Stimulated activated CD4-positive, alpha-beta T cell treated with anti-CD3 and anti-CD28 coated beads, Interleukin-1b, Interleukin-23, amount 100 ng/mL, for 24 hours (primary cell): ENCODE data around the gene SPEM3.
A peak's percentile ranks its signal among the peaks of the same experiment; 100 is the strongest.

Experiments
- DNase-seq, 4 experiments: peaks; one replicate each; pipeline ENCODE4 v3.0.0-alpha.2; 2020; ENCODE audit warnings: low read depth in 4 of 4, low spot score in 1 of 4

Gene SPEM3

GRCh38 chr17:7403977-7404736 lies 24.5 kb upstream of the SPEM3 start, which contains the start of gene TMEM256:
Gene TMEM256, minus strand, starts transcription at chr17:7404097. Its CDS starts 13 bp downstream, at chr17:7404084.
- peak; percentile 85 to 95 (median 88) for DNase-seq

GRCh38 chr17:7404737-7405349 lies 23.8 kb upstream of the SPEM3 start:
- peak in 2 of 4 experiments; percentile 54 to 60 for DNase-seq

GRCh38 chr17:7405350-7406234 lies 23.1 kb upstream of the SPEM3 start:
- DNase-seq = no peak

GRCh38 chr17:7406235-7406825 lies 22.3 kb upstream of the SPEM3 start:
- DNase-seq = no peak

GRCh38 chr17:7407082-7407481 lies 21.6 kb upstream of the SPEM3 start:
- DNase-seq = no peak

- DNase-seq = no peak
Observed at GRCh38 chr17:7407485-7408251, 21.0 kb upstream of the SPEM3 start, which contains the start of gene NLGN2. Gene NLGN2, plus strand, starts transcription at chr17:7407845. Its CDS starts 411 bp downstream, at chr17:7408256.

GRCh38 chr17:7408252-7408727 lies 20.4 kb upstream of the SPEM3 start:
- DNase-seq = no peak

GRCh38 chr17:7408863-7409262 lies 19.8 kb upstream of the SPEM3 start:
- DNase-seq = no peak

- no peak for DNase-seq
Observed at GRCh38 chr17:7409716-7410115, 18.9 kb upstream of the SPEM3 start.

GRCh38 chr17:7410634-7411426 lies 17.8 kb upstream of the SPEM3 start:
- DNase-seq = no peak

GRCh38 chr17:7411427-7411750 lies 17.3 kb upstream of the SPEM3 start:
- no peak for DNase-seq

GRCh38 chr17:7413346-7413985 lies 15.2 kb upstream of the SPEM3 start:
- no peak for DNase-seq

GRCh38 chr17:7414837-7415236 lies 13.8 kb upstream of the SPEM3 start:
- DNase-seq = no peak

- no peak for DNase-seq
Observed at GRCh38 chr17:7415784-7416183, 12.9 kb upstream of the SPEM3 start.

- DNase-seq = no peak
Observed at GRCh38 chr17:7416323-7416722, 12.3 kb upstream of the SPEM3 start.

- DNase-seq = no peak
Observed at GRCh38 chr17:7417056-7417655, 11.5 kb upstream of the SPEM3 start.

GRCh38 chr17:7418472-7419152 lies 10.0 kb upstream of the SPEM3 start:
- DNase-seq = no peak
